KG1 (cell line): ENCODE results near the gene IP6K2.

ENCODE experiments used
- DNase-seq: peaks from one replicate; lab custom pipeline; 2025; lab: John Stamatoyannopoulos, UW

Gene IP6K2

GRCh38 chr3:48688737-48689075 is 28.3 kb downstream of the IP6K2 start:
- no peak for DNase-seq

- DNase-seq = no peak
Measured at GRCh38 chr3:48688032-48688736, 28.8 kb downstream of the IP6K2 start.

GRCh38 chr3:48687220-48687678 is 29.8 kb downstream of the IP6K2 start:
- no peak for DNase-seq

GRCh38 chr3:48686538-48687219 is 30.3 kb downstream of the IP6K2 start:
- DNase-seq = no peak

- peak; percentile 93 for DNase-seq
Measured at GRCh38 chr3:48685603-48686511, 31.2 kb downstream of the IP6K2 start, which contains the start of gene NCKIPSD. TSS of gene NCKIPSD (minus strand) at chr3:48685915. CDS start at chr3:48685807, 108 bp downstream.

GRCh38 chr3:48685293-48685602 is 31.8 kb downstream of the IP6K2 start:
- no peak for DNase-seq

- no peak for DNase-seq
Measured at GRCh38 chr3:48684480-48685143, 32.4 kb downstream of the IP6K2 start.

GRCh38 chr3:48684054-48684349 is 33.0 kb downstream of the IP6K2 start:
- no peak for DNase-seq

- DNase-seq = no peak
Measured at GRCh38 chr3:48682786-48683185, 34.2 kb downstream of the IP6K2 start.

- no peak for DNase-seq
Measured at GRCh38 chr3:48681974-48682610, 34.9 kb downstream of the IP6K2 start.

- DNase-seq = no peak
Measured at GRCh38 chr3:48681541-48681880, 35.5 kb downstream of the IP6K2 start.

GRCh38 chr3:48680811-48681540 is 36.0 kb downstream of the IP6K2 start:
- no peak for DNase-seq

GRCh38 chr3:48679411-48680391 is 37.3 kb downstream of the IP6K2 start:
- no peak for DNase-seq

- DNase-seq = no peak
Measured at GRCh38 chr3:48678566-48679380, 38.2 kb downstream of the IP6K2 start.

GRCh38 chr3:48678056-48678455 is 39.0 kb downstream of the IP6K2 start:
- DNase-seq = no peak

- no peak for DNase-seq
Measured at GRCh38 chr3:48674505-48674904, 42.5 kb downstream of the IP6K2 start.

- no peak for DNase-seq
Measured at GRCh38 chr3:48672522-48672921, 44.5 kb downstream of the IP6K2 start.

GRCh38 chr3:48664929-48665328 is 52.1 kb downstream of the IP6K2 start:
- no peak for DNase-seq

- no peak for DNase-seq
Measured at GRCh38 chr3:48664313-48664644, 52.7 kb downstream of the IP6K2 start.
